Stimulated activated naive CD4-positive, alpha-beta T cell (primary cell): ENCODE results near the gene AUNIP.

Experiments used
- DNase-seq, 6 experiments: peaks; one replicate each; lab custom pipeline; 2025; lab: John Stamatoyannopoulos, UW

Gene AUNIP

DNA sequence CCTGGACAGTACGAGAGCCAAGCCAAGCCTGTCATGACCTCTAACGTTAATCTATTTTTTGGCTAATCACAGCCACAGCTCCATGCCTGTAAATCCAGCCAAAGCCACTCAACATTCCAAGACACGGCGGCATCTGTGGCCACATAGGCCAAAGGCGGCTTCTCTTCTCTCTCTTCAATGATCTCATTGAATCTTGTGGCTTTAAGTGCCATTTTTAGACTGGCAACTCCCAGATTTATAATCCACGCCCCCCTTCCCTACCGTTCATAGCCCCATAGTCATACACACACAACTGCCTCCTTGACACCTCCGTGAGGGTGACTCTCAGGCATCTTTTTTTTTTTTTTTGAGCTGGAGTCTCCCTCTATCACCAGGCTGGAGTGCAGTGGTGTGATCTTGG is 64.9 kb downstream of the AUNIP start:
- DNase-seq = peak in 1 of 6 experiments; percentile 9

DNA sequence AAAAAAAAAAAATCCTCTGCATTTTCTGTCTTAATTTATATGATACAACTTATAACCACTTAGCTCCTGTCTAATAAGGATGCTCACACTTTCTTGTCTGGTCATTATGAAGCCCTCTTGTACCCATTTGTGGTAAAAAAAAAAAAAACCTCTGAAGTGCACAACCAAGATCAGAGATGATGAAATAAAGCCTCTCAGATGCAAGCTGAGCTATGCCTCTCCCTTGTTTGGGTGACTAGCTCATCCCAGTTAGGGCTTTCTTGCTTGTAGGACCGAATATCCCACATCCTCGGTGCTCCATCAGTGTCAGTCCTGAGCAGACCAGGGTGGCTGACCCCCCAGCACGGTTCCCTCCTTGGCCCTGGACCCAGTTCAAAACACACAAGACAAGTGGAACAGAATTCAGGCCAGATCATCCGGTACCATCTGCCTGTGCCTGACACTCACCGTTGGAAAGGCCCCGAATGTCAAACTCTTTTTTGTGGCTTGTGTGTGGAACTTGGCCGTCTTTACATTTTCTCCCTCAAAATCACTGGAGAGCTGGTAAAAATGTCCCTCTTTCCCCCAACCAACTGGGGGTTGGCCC is 65.6 kb downstream of the AUNIP start:
- DNase-seq = no peak

DNA sequence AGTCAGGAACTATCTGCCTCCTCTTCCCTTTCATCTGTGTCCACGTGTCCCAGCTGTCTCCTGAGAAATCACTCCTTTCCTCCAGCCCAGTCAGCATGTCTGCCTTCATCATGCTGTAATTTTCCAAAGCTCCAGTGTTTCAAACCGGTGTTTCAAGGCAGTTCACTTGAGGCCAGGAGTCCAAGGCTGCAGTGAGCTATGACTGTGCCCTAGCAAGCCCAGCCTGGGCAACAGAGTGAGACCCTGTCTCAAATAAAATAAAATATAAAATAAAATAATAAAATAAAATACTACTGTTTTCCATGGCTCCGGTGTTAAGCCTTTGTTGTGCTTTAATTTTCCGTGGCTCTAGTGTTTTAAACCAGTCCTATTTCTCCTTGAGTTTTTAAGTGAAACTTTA is 67.1 kb downstream of the AUNIP start:
- DNase-seq = no peak

DNA sequence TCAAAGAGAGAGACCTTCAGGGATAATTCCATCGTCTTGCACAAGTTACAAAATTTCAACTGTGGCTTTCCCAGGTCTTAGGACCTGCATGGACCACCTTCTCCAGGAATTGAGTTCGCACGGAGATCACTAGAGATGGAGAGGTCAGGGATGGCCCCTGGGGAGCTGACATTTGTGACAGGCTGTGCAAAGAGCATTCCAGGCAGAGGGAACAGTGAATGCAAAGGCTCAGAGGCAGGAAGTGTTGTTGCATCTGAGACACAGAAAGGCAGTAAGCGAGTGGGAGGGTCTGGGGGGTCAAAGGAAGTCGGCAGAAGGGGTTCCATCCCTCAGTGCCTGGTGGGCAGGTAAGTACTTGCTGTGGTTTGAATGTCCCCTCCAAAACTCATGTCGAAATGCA is 68.8 kb downstream of the AUNIP start:
- no peak for DNase-seq

DNA sequence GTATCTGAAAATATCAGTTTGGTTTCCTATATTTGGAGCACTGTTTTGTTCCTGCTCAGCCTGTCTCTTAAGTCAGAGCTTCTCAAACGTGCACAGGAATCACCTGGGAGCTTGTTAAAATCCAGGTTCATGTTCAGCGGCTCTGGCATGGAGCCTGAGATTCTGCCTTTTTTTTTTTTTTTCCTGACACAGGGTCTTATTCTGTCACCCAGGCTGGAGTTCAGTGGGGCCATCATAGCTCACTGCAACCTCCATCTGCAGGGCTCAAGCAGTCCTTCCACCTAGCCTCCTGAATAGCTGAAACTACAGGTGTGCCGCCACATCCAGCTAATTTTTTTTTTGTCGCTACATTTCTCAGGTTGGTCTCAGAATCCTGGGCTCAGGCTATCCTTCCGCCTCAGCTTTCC is 71.5 kb downstream of the AUNIP start:
- DNase-seq = no peak

DNA sequence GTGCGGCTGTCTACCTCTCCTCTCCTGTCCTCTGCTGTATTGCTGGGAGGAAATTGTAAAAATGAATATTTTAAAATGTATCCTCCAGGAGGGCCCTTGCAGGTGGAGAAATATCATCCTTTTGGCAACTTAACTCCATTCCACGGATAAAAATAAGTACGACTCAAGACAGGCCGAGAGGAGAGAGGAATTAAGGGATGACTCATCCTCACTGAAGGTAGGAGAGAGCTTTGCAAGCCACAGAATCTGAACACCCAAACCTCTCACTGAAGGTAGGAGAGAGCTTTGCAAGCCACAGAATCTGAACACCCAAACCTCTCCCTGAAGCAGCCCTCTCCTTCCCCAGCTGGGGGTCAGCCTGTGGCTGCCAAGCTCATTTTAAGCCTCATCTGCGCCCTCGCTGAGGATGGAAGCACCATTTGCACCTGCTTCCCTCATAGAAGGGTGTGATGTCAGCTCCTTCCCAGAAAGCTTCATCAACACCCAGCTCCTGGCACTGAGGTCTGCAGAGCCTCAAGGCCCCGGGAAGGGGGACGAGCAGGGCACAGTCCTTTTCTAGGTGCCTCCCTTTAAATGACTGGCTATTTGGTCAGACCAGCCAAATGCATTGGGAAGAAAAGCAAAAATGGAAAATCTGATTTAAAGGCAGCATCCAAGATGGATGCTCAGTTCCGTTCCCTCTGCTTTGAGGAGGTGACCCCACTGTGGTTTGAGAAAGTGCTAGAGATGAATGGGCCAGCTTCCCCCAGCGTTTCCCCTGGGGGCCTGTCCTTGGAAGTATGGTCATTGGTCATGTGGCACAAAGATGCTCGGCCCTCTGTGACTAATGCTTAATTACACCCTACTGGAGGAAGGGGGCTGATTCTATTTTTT is 72.1 kb downstream of the AUNIP start:
- DNase-seq = no peak

DNA sequence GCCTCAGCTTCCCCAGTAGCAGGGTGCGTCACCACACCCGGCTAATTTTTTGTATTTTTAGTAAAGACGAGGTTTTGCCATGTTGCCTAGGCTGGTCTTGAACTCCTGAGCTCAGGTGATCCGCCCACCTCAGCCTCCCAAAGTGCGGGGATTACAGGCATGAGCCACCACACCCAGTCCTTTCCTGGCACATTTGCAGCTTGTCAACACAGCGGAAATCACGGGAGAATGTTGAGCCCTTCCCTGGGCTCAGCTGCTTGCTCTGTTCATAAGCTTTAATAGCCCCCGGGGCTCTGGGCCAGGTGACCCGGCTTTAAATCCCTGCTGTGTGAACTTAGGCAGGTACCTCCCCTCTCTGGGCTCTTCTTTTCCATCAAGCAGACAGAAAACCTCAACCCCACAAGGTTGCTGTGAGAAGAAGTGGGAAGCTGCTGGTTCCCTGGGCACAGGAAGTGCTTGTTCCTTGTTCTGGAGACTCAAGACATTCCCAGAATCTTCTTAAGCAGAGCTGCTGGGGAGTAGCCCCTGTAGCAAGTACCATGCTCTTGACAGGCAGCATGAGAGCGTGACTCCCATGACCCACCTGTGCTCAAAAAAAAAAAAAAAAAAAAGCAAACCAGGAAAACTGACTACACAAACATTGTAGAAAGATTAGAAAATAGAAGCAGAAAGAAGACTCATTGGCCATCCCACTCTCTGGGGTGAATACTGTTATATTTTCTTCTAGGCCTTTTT is 73.8 kb downstream of the AUNIP start:
- DNase-seq = no peak

DNA sequence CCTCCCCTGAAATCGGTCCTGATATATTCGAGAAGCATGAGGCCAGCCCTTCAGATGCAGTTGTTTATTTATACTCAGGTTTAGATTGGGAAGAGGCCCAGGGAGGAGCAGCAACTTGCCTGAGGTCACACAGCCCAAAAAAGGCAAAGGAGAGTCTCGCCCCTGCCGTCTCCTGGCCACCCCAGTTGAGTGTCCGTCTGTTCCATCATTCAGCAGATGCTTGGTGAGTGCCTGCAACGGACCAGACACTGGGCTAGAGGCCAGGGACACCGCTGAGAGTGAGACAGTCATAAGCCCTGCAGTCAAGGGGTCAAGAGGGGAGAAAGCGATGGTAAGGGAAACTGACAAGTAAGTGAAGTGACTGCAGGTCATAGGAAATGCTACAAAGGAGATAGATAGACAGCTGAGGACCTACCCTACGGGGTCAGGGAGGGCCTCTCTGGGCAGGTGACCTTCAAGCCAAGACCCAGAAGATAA is 74.6 kb downstream of the AUNIP start:
- no peak for DNase-seq
